Activated CD4-positive, alpha-beta T cell treated with anti-CD3 and anti-CD28 coated beads, Interleukin-2, Interleukin-4, amounts not matched to agents 100 ng/mL and 50 ng/mL, durations not matched to agents 16 hours and 8 hours (primary cell): Measurements from ENCODE around the gene TMEM239.

Source experiments
- DNase-seq: peaks from one replicate; pipeline ENCODE4 v3.0.0-alpha.2; 2020; ENCODE audit warnings: low spot score

Gene TMEM239

GRCh38 chr20:2849529-2849928 is 33.4 kb downstream of the TMEM239 start:
- no peak for DNase-seq

- no peak for DNase-seq
Observed at GRCh38 chr20:2851086-2851485, 34.9 kb downstream of the TMEM239 start.

GRCh38 chr20:2858591-2858990 is 42.4 kb downstream of the TMEM239 start:
- DNase-seq = no peak

GRCh38 chr20:2859330-2860121 is 43.4 kb downstream of the TMEM239 start:
- DNase-seq = no peak

GRCh38 chr20:2864626-2865025 is 48.5 kb downstream of the TMEM239 start:
- DNase-seq = no peak

GRCh38 chr20:2865101-2865500 is 48.9 kb downstream of the TMEM239 start:
- no peak for DNase-seq

GRCh38 chr20:2865630-2866029 is 49.5 kb downstream of the TMEM239 start:
- no peak for DNase-seq

- DNase-seq = no peak
Observed at GRCh38 chr20:2866236-2866635, 50.1 kb downstream of the TMEM239 start.

GRCh38 chr20:2867081-2867864 is 51.1 kb downstream of the TMEM239 start:
- no peak for DNase-seq
